K562 (cell line): ENCODE results near the gene LNPEP. TPM values are rescaled to one million over a fixed set of nuclear protein-coding genes. Genes with fewer than 3 reads are reported as not detected.

Source experiments
- ARID2 ChIP-seq: fragments of 450-650 bp; IDR thresholded peaks from 2 replicates; pipeline ENCODE4 v1.6.1; 2017; ENCODE audit warnings: antibody characterized with exemption, mild to moderate bottlenecking
- GTF2E2 ChIP-seq: fragments of 200-800 bp; sonication (Bioruptor generic); IDR thresholded peaks from 2 replicates; pipeline ENCODE4 v1.6.1; 2016; ENCODE audit warnings: missing genetic modification characterization, missing compliant biosample characterization
- MYNN ChIP-seq, 2 experiments: sonication (generic); formaldehyde crosslinking in 1 of 2; IDR thresholded peaks; 2 replicates each; pipeline versions ENCODE4 v1.5.0 to v1.6.1; 2016 to 2020; ENCODE audit warnings: antibody characterized with exemption in 1 of 2, missing genetic modification reagents in 1 of 2
- NBN ChIP-seq: fragments of 450-650 bp; IDR thresholded peaks from 2 replicates; pipeline ENCODE4 v1.6.1; 2016; ENCODE audit warnings: low read depth, mild to moderate bottlenecking
- NEUROD1 ChIP-seq: fragments of 150-350 bp; IDR thresholded peaks from 2 replicates; pipeline ENCODE4 v1.6.1; 2014; ENCODE audit warnings: borderline replicate concordance, low read length, low read depth; ENCODE audit not compliant: partially characterized antibody
- NONO ChIP-seq, 2 experiments: fragments of 200-400 bp in 1 of 2; fragments of 450-650 bp in 1 of 2; formaldehyde crosslinking in 1 of 2; IDR thresholded peaks; 2 replicates each; pipeline ENCODE4 v1.6.1; 2017; ENCODE audit warnings: low read depth in 2 of 2, mild to moderate bottlenecking in 2 of 2, moderate library complexity in 2 of 2, low read length in 1 of 2
- RAD51 ChIP-seq: fragments of 450-650 bp; IDR thresholded peaks from 2 replicates; pipeline ENCODE4 v1.7.1; 2016; ENCODE audit warnings: low read depth, mild to moderate bottlenecking, borderline replicate concordance
- RB1 ChIP-seq: fragments of 450-650 bp; IDR thresholded peaks from 2 replicates; pipeline ENCODE4 v1.6.1; 2017; ENCODE audit warnings: low read depth, mild to moderate bottlenecking
- RFX7 ChIP-seq: fragments of 250-450 bp; sonication (Bioruptor Pico); IDR thresholded peaks from 2 replicates; pipeline ENCODE4 v1.5.1; 2021; ENCODE audit warnings: mild to moderate bottlenecking
- U2AF2 ChIP-seq: fragments of 200-400 bp; formaldehyde crosslinking; optimal IDR thresholded peaks from 2 replicates; pipeline ENCODE3; 2017; ENCODE audit warnings: low read depth, mild to moderate bottlenecking, low read length
- ZBTB17 ChIP-seq: fragments of 450-650 bp; formaldehyde crosslinking; IDR thresholded peaks from 2 replicates; pipeline ENCODE4 v1.4.0; 2020; ENCODE audit warnings: mild to moderate bottlenecking
- ZC3H11A ChIP-seq: IDR thresholded peaks from 2 replicates; pipeline ENCODE4 v1.6.1; 2012; ENCODE audit warnings: low read depth, low read length, improper control_type of control experiment
- ZNF143 ChIP-seq: sonication (generic); formaldehyde crosslinking; IDR thresholded peaks from 2 replicates; pipeline ENCODE4 v1.9.0; 2022; ENCODE audit warnings: mild to moderate bottlenecking, missing genetic modification reagents
- ZNF184 ChIP-seq: sonication (generic); formaldehyde crosslinking; IDR thresholded peaks from 2 replicates; pipeline ENCODE4 v1.5.0; 2020; ENCODE audit warnings: missing genetic modification reagents
- ZNF41 ChIP-seq: fragments of 250-450 bp; sonication (Bioruptor Pico); conservative IDR thresholded peaks from 2 replicates; pipeline ENCODE4 v1.4.0; 2020; ENCODE audit warnings: mild to moderate bottlenecking
- ZNF445 ChIP-seq: fragments of 250-450 bp; sonication (Bioruptor Pico); IDR thresholded peaks from 2 replicates; pipeline ENCODE4 v1.4.0; 2020; ENCODE audit warnings: low read depth, mild to moderate bottlenecking, moderate library complexity
- ZNF707 ChIP-seq: fragments of 250-450 bp; sonication (Bioruptor Pico); conservative IDR thresholded peaks from 2 replicates; pipeline ENCODE4 v1.8.0; 2022; ENCODE audit warnings: inconsistent platforms, mild to moderate bottlenecking, moderate library complexity
- polyA plus RNA-seq, 8 experiments: library from polyadenylated mRNA; depleted of rRNA in 4 of 8; stranded (reverse) in 5 of 8; unstranded in 3 of 8; fragments of >200 nt; fragmentation: Nextera tagmentation in 2 of 8; fragmentation: Illumina TruSeq in 1 of 8; extraction: Ambion mirVana in 2 of 8; extraction: Trizol in 1 of 8; gene quantifications; 2 replicates each; pipeline versions ENCODE4 v1.2.1 to v1.2.3, GENCODE V29; 2011 to 2014; ENCODE audit warnings: inconsistent platforms in 1 of 8, missing spikeins in 1 of 8
- total RNA-seq, 7 experiments: library from RNA; depleted of rRNA in 6 of 7; stranded (reverse); fragments of >200 nt in 6 of 7; fragmentation: Illumina TruSeq in 2 of 7; extraction: Trizol in 2 of 7; gene quantifications; 2 replicates each; pipeline versions ENCODE4 v1.2.1 to v1.2.3, GENCODE V29; 2011 to 2021; ENCODE audit warnings: low replicate concordance in 1 of 7
- TF ChIP-seq, protein P1 (sequence below), 2 experiments: fragments of 450-650 bp; IDR thresholded peaks; 2 replicates each; pipeline ENCODE4 v1.6.1; 2016; ENCODE audit warnings: mild to moderate bottlenecking in 2 of 2, borderline replicate concordance in 1 of 2, low read depth in 1 of 2, moderate library complexity in 1 of 2

The LNPEP gene
- total and polyA plus RNA-seq, 9 of the 15 experiments (the other 6 are each of a cell fraction or from before 2014, with no cell fraction given), result 2.6 to 27.9 (median 11.2) TPM

DNA sequence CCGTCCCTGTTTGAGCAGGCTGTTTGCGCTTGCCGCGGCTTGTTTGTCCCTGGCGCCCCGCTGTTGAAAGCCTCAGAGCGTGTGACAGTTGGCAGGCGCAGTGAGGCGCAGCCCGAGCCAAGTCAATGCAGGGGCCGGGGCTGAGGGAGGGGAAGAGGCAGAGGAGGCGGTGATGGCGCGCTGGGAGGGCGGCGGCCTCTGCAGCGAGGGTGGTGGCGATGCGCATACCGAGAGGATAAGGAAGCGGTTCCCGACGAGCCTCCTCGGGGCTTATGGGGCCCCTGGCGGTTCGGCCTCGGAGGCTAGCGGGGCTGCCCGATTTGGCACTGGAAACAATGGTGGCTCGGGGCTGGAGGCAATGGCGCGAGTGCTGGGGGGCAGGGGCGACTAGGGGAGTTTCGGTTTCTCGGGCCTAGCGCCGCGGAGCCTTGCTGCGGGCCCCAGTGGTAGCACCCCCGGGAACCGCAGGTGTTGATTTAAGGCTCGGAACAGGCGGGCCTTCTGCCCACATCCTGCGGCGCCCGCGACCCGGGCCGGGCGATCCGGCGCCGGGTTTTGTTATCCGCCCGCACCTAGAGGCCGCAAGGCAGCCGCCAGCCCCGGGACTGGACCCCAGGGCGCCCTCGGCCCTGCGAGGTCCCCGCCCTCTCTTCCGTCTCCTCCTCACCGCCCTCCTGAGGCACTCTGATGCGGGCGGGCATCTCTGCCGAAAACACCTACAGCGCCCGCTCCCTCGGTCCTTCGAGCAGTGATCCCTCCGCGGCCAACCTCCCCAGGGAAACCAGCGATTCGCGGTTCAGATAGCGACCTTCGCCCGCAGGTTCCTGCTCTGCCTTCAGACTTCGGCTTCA lies 947 bp upstream of the LNPEP start (continued):
- no peak; the same call in 1 of the 2 replicates for TF ChIP-seq GTF2E2 (tag)
- no peak for TF ChIP-seq ZNF143 (CRISPR knock-in tag)
- peak; percentile 82; the same call in 1 of the 2 replicates for TF ChIP-seq RB1
- TF ChIP-seq, protein P1, sequence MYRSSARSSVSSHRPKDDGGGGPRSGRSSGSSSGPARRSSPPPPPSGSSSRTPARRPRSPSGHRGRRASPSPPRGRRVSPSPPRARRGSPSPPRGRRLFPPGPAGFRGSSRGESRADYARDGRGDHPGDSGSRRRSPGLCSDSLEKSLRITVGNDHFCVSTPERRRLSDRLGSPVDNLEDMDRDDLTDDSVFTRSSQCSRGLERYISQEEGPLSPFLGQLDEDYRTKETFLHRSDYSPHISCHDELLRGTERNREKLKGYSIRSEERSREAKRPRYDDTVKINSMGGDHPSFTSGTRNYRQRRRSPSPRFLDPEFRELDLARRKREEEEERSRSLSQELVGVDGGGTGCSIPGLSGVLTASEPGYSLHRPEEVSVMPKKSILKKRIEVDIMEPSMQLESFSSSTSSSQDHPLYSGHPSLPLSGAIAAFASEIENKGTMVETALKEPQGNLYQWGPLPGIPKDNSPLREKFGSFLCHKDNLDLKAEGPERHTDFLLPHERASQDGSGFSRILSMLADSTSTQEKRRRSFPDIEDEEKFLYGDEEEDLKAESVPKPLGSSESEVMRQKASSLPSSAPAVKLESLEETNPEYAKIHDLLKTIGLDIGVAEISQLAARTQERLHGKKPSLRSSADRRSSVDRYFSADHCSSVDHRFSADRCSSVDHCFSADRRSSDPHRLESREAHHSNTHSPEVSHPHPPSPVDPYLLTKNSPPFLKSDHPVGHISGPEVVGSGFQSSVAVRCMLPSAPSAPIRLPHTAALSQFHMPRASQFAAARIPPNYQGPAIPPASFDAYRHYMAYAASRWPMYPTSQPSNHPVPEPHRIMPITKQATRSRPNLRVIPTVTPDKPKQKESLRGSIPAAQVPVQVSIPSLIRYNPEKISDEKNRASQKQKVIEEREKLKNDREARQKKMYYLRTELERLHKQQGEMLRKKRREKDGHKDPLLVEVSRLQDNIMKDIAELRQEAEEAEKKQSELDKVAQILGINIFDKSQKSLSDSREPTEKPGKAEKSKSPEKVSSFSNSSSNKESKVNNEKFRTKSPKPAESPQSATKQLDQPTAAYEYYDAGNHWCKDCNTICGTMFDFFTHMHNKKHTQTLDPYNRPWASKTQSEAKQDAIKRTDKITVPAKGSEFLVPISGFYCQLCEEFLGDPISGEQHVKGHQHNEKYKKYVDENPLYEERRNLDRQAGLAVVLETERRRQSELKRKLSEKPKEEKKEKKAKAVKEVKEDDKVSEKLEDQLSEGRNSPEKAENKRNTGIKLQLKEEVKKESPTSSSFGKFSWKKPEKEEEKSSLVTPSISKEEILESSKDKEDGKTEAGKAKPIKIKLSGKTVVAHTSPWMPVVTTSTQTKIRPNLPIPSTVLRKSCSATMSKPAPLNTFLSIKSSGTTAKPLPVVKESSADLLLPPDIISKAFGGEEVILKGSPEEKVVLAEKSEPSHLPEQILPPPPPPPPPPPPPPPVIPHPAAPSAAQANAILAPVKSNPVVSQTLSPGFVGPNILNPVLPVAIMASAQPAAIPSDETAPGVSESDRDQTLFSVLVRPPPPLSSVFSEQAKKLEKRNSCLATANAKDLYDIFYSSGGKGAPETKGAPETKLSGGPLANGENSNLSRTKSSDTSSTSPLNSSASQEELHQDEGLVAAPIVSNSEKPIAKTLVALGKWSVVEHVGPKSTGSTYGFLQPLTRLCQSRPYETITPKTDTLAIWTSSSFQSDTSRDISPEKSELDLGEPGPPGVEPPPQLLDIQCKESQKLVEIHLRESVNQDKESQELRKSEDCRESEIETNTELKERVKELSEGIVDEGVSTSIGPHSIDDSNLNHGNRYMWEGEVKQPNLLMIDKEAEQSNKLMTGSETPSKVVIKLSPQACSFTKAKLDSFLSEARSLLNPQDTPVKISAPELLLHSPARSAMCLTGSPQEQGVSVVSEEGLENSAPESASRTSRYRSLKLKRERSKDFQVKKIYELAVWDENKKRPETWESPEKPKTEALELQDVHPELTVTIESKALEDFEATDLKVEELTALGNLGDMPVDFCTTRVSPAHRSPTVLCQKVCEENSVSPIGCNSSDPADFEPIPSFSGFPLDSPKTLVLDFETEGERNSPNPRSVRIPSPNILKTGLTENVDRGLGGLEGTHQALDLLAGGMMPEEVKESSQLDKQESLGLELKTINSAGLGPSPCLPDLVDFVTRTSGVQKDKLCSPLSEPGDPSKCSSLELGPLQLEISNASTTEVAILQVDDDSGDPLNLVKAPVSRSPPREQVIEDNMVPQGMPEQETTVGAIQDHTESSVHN (IDR thresholded peaks at IDR 0.05; ENCODE audit: borderline replicate concordance in 1 of 2, low read depth in 1 of 2), result no peak
- peak; percentile 73; the same call in 1 of the 2 replicates for TF ChIP-seq ZBTB17 (CRISPR knock-in tag)
- TF ChIP-seq NBN, result no peak; the same call in 1 of the 2 replicates
- TF ChIP-seq MYNN (IDR thresholded peaks at IDR 0.05), result peak; percentile 68
- TF ChIP-seq MYNN (CRISPR knock-in tag; IDR thresholded peaks at IDR 0.05), result no peak
- TF ChIP-seq U2AF2, result no peak
- no peak for TF ChIP-seq RFX7 (CRISPR knock-in tag)
- no peak for TF ChIP-seq ZNF184
- peak; percentile 98 for TF ChIP-seq NEUROD1
- TF ChIP-seq ZC3H11A, result no peak
- TF ChIP-seq ZNF707 (CRISPR knock-in tag), result no peak
- no peak for TF ChIP-seq ZNF445 (CRISPR knock-in tag)
- no peak for TF ChIP-seq ARID2
- peak; percentile 56 to 64; a peak in 3 of 4 replicates for TF ChIP-seq NONO (IDR thresholded peaks at IDR 0.05; ENCODE audit: low read depth in 2 of 2, low read length in 1 of 2)
- no peak for TF ChIP-seq RAD51
- no peak for TF ChIP-seq ZNF41 (CRISPR knock-in tag)
